Karpas-422 (cell line): ENCODE measurements around the gene PUM1. TPM values are rescaled to one million over a fixed set of nuclear protein-coding genes. Genes with fewer than 3 reads are reported as not detected.
"Not testable (repeated sequence)": the region's sequence is repeated elsewhere in the genome, so short reads cannot be mapped to it uniquely, and the experiment has no call there.

Experiments
- DNase-seq: peaks from one replicate; pipeline ENCODE4 v3.0.0-alpha.2; 2015
- H2AFZ ChIP-seq: fragments of 200-600 bp; sonication (generic); 2 replicates; pipeline ENCODE4 v1.6.1; 2014; ENCODE audit warnings: antibody characterized with exemption, low read length, mixed read lengths
- H3K27ac ChIP-seq: fragments of 200-600 bp; sonication (generic); 2 replicates; pipeline ENCODE4 v1.5.1; 2014; ENCODE audit warnings: mild to moderate bottlenecking, low read length, moderate library complexity
- H3K27me3 ChIP-seq: fragments of 200-600 bp; sonication (generic); 2 replicates; pipeline ENCODE4 v1.6.1; 2014; ENCODE audit warnings: low read length, mixed read lengths
- H3K36me3 ChIP-seq: fragments of 200-600 bp; sonication (generic); 2 replicates; pipeline ENCODE4 v1.6.1; 2014; ENCODE audit warnings: low read length, mixed read lengths; ENCODE audit not compliant: insufficient read depth
- H3K4me1 ChIP-seq: fragments of 200-600 bp; sonication (generic); 2 replicates; pipeline ENCODE4 v1.6.1; 2014; ENCODE audit warnings: mild to moderate bottlenecking, low read length, mixed read lengths
- H3K4me2 ChIP-seq: fragments of 200-600 bp; sonication (generic); 2 replicates; pipeline ENCODE4 v1.6.1; 2014; ENCODE audit warnings: low read length, low read depth, mild to moderate bottlenecking; ENCODE audit not compliant: poor library complexity, severe bottlenecking
- H3K4me3 ChIP-seq: fragments of 200-600 bp; sonication (generic); 2 replicates; pipeline ENCODE4 v1.5.1; 2014; ENCODE audit warnings: mild to moderate bottlenecking, antibody characterized with exemption, low read length, mixed read lengths
- H3K79me2 ChIP-seq: fragments of 200-600 bp; sonication (generic); 2 replicates; pipeline ENCODE4 v1.6.1; 2014; ENCODE audit warnings: mild to moderate bottlenecking, low read length, mixed read lengths
- H3K9ac ChIP-seq: fragments of 200-600 bp; sonication (generic); 2 replicates; pipeline ENCODE4 v1.6.0; 2014; ENCODE audit warnings: low read length
- H3K9me2 ChIP-seq: fragments of 200-600 bp; sonication (generic), shearing (Covaris generic); replicated peaks from 2 replicates; pipeline ENCODE4 v1.6.0; 2014; ENCODE audit warnings: mild to moderate bottlenecking, low read length, moderate library complexity; ENCODE audit not compliant: insufficient read depth
- H3K9me3 ChIP-seq: fragments of 300-700, 200-600 bp; sonication (generic); 2 replicates; pipeline ENCODE4 v1.6.1; 2014; ENCODE audit warnings: low read length, mixed read lengths
- H4K20me1 ChIP-seq: fragments of 200-600 bp; sonication (generic); 2 replicates; pipeline ENCODE4 v1.6.1; 2014; ENCODE audit warnings: mild to moderate bottlenecking, antibody characterized with exemption, low read length, low read depth; ENCODE audit not compliant: insufficient read depth
- total RNA-seq: library from RNA; depleted of rRNA; stranded (reverse); fragments of >200 nt; shearing (Covaris generic); gene quantifications from 2 replicates; pipeline ENCODE4 v1.2.3, GENCODE V29; 2014; ENCODE audit warnings: low replicate concordance

Gene PUM1
- total RNA-seq, 1 experiment from 2014 or later = 96.2 TPM

GRCh38 chr1:30947212-30947611 is 118.3 kb downstream of the PUM1 start:
- Histone ChIP-seq H3K9ac (no peak overlapping the region), H3K27me3 (no peaks in the 10 kb centered on the region), H2AFZ (no peak overlapping the region), H4K20me1 (peaks cover 18% of the 10 kb centered on the region; the same call in 1 of the 2 replicates), H3K36me3 (peaks cover 62% of the 10 kb centered on the region), H3K79me2 (peaks cover 65% of the 10 kb centered on the region), H3K9me3 (no peaks in the 10 kb centered on the region), H3K4me2 (no peak overlapping the region), H3K9me2 (no peaks in the 10 kb centered on the region), H3K4me1 (no peaks in the 10 kb centered on the region), H3K27ac (no peak overlapping the region), H3K4me3 (no peak overlapping the region)
- no peak for DNase-seq

- no peak for DNase-seq
Observed at GRCh38 chr1:30942326-30942963, 123.1 kb downstream of the PUM1 start.

GRCh38 chr1:30940541-30940940 is 125.0 kb downstream of the PUM1 start:
- peaks cover 57% of the 10 kb centered on the region for H3K36me3 ChIP-seq
- no peaks in the 10 kb centered on the region for H3K4me1 ChIP-seq

More at GRCh38 chr1:30942326-30942963, 123.1 kb downstream of the PUM1 start:
- peaks cover 18% of the 10 kb centered on the region; the same call in 1 of the 2 replicates for H4K20me1 ChIP-seq
- H3K27ac ChIP-seq = no peak overlapping the region
- no peaks in the 10 kb centered on the region for H3K4me1 ChIP-seq
- H3K9me3 ChIP-seq = no peaks in the 10 kb centered on the region
- H2AFZ ChIP-seq = no peak overlapping the region
- H3K27me3 ChIP-seq = no peaks in the 10 kb centered on the region
- no peak overlapping the region for H3K4me3 ChIP-seq
- no peak overlapping the region for H3K4me2 ChIP-seq
- no peak overlapping the region for H3K9ac ChIP-seq
- H3K79me2 ChIP-seq = peaks cover 41% of the 10 kb centered on the region
- H3K36me3 ChIP-seq = peaks cover 55% of the 10 kb centered on the region
- H3K9me2 ChIP-seq = no peaks in the 10 kb centered on the region

GRCh38 chr1:30936541-30937171 is 128.9 kb downstream of the PUM1 start:
- Histone ChIP-seq H3K4me2 (no peak overlapping the region), H3K27ac (no peak overlapping the region), H3K9me3 (no peaks in the 10 kb centered on the region), H3K79me2 (peaks cover 6% of the 10 kb centered on the region; the same call in 1 of the 2 replicates), H3K9me2 (no peaks in the 10 kb centered on the region), H3K4me1 (no peaks in the 10 kb centered on the region), H3K27me3 (no peaks in the 10 kb centered on the region), H3K9ac (no peak overlapping the region), H4K20me1 (no peaks in the 10 kb centered on the region), H3K4me3 (no peak overlapping the region), H2AFZ (no peak overlapping the region), H3K36me3 (peaks cover 55% of the 10 kb centered on the region)
- no peak for DNase-seq

More at GRCh38 chr1:30940541-30940940, 125.0 kb downstream of the PUM1 start:
- Histone ChIP-seq H3K9me2 (no peaks in the 10 kb centered on the region), H3K9me3 (no peaks in the 10 kb centered on the region), H3K9ac (no peak overlapping the region), H4K20me1 (peaks cover 18% of the 10 kb centered on the region; the same call in 1 of the 2 replicates), H3K27me3 (no peaks in the 10 kb centered on the region), H3K4me3 (no peak overlapping the region), H2AFZ (no peak overlapping the region), H3K4me2 (no peak overlapping the region), H3K27ac (no peak overlapping the region), H3K79me2 (peaks cover 28% of the 10 kb centered on the region)
- no peak for DNase-seq

- not testable (repeated sequence) for H3K4me2 ChIP-seq, H3K4me1 ChIP-seq, H4K20me1 ChIP-seq, DNase-seq, H3K9ac ChIP-seq, H3K4me3 ChIP-seq, H3K27me3 ChIP-seq, H2AFZ ChIP-seq, H3K9me3 ChIP-seq, H3K79me2 ChIP-seq, H3K9me2 ChIP-seq, H3K27ac ChIP-seq
- H3K36me3 ChIP-seq = peaks cover 48% of the 10 kb centered on the region; the same call in 1 of the 2 replicates
Observed at GRCh38 chr1:30935758-30936157, 129.8 kb downstream of the PUM1 start.

- Histone ChIP-seq H3K4me2 (no peak overlapping the region), H3K9me3 (no peaks in the 10 kb centered on the region), H3K9ac (no peak overlapping the region), H3K27me3 (no peaks in the 10 kb centered on the region), H3K36me3 (peaks cover 38% of the 10 kb centered on the region; the same call in 1 of the 2 replicates), H3K4me3 (no peak overlapping the region), H4K20me1 (no peaks in the 10 kb centered on the region), H3K79me2 (no peaks in the 10 kb centered on the region), H2AFZ (no peak overlapping the region), H3K9me2 (no peaks in the 10 kb centered on the region), H3K27ac (no peak overlapping the region), H3K4me1 (no peaks in the 10 kb centered on the region)
- DNase-seq = no peak
Observed at GRCh38 chr1:30934613-30935012, 130.9 kb downstream of the PUM1 start.

- Histone ChIP-seq H3K9me3 (no peaks in the 10 kb centered on the region), H3K9ac (no peak overlapping the region), H3K27me3 (no peaks in the 10 kb centered on the region), H3K4me1 (no peaks in the 10 kb centered on the region), H3K36me3 (peaks cover 32% of the 10 kb centered on the region; the same call in 1 of the 2 replicates), H4K20me1 (no peaks in the 10 kb centered on the region), H2AFZ (no peak overlapping the region), H3K4me3 (no peak overlapping the region), H3K9me2 (no peaks in the 10 kb centered on the region), H3K4me2 (no peak overlapping the region), H3K27ac (no peak overlapping the region), H3K79me2 (no peaks in the 10 kb centered on the region)
- no peak for DNase-seq
Observed at GRCh38 chr1:30933874-30934252, 131.7 kb downstream of the PUM1 start.

- Histone ChIP-seq H3K9me2 (no peaks in the 10 kb centered on the region), H3K4me2 (no peak overlapping the region), H2AFZ (no peak overlapping the region), H3K36me3 (peaks cover 22% of the 10 kb centered on the region; the same call in 1 of the 2 replicates), H3K9me3 (no peaks in the 10 kb centered on the region), H3K27me3 (no peaks in the 10 kb centered on the region), H4K20me1 (no peaks in the 10 kb centered on the region), H3K4me1 (no peaks in the 10 kb centered on the region), H3K27ac (no peak overlapping the region), H3K4me3 (no peak overlapping the region), H3K9ac (no peak overlapping the region), H3K79me2 (no peaks in the 10 kb centered on the region)
- DNase-seq = no peak
Observed at GRCh38 chr1:30930631-30931173, 134.8 kb downstream of the PUM1 start.
